HEK293T (cell line): ENCODE results near the gene FOXP3.

Experiments used
- CTCF ChIA-PET: fragments of 350-600 bp; formaldehyde crosslinking; extraction: SDS; loops from one replicate; lab custom pipeline; 2021; ENCODE audit warnings: antibody characterized with exemption, inconsistent platforms; lab: Yijun Ruan, JAX
- POLR2A ChIA-PET: fragments of 350-600 bp; formaldehyde crosslinking; extraction: SDS; loops from one replicate; lab custom pipeline; 2020; ENCODE audit warnings: antibody characterized with exemption, inconsistent platforms; lab: Yijun Ruan, JAX
- DNase-seq: peaks from one replicate; pipeline ENCODE4 v3.0.0; 2012; ENCODE audit warnings: mixed read lengths; ENCODE audit errors: extremely low spot score
- ARNT ChIP-seq: fragments of 450-650 bp; IDR thresholded peaks from 2 replicates; pipeline ENCODE4 v1.6.1; 2017; ENCODE audit warnings: mild to moderate bottlenecking
- BHLHE40 ChIP-seq: fragments of 450-650 bp; IDR thresholded peaks from 2 replicates; pipeline ENCODE4 v1.6.1; 2016; ENCODE audit warnings: mild to moderate bottlenecking, moderate library complexity, borderline replicate concordance
- CTBP1 ChIP-seq: fragments of 450-650 bp; IDR thresholded peaks from 2 replicates; pipeline ENCODE4 v1.6.1; 2016; ENCODE audit warnings: borderline replicate concordance
- ELF4 ChIP-seq: fragments of 450-650 bp; IDR thresholded peaks from 2 replicates; pipeline ENCODE4 v1.6.1; 2017; ENCODE audit warnings: antibody characterized with exemption
- FOXA1 ChIP-seq: fragments of 450-650 bp; IDR thresholded peaks from 2 replicates; pipeline ENCODE4 v1.6.1; 2016; ENCODE audit warnings: mild to moderate bottlenecking
- FOXK2 ChIP-seq: fragments of 450-650 bp; IDR thresholded peaks from 2 replicates; pipeline ENCODE4 v1.6.1; 2016; ENCODE audit warnings: mild to moderate bottlenecking
- FOXM1 ChIP-seq: fragments of 450-650 bp; IDR thresholded peaks from 2 replicates; pipeline ENCODE4 v1.6.1; 2017; ENCODE audit warnings: mild to moderate bottlenecking, borderline replicate concordance
- HDGF ChIP-seq: fragments of 450-650 bp; IDR thresholded peaks from 2 replicates; pipeline ENCODE4 v1.6.1; 2017; ENCODE audit warnings: antibody characterized with exemption, borderline replicate concordance
- L3MBTL2 ChIP-seq: fragments of 450-650 bp; conservative IDR thresholded peaks from 2 replicates; pipeline ENCODE4 v1.6.1; 2016; ENCODE audit warnings: mild to moderate bottlenecking
- LEF1 ChIP-seq: fragments of 450-650 bp; IDR thresholded peaks from 2 replicates; pipeline ENCODE4 v1.6.1; 2017; ENCODE audit warnings: mild to moderate bottlenecking, borderline replicate concordance
- NFRKB ChIP-seq: fragments of 450-650 bp; IDR thresholded peaks from 2 replicates; pipeline ENCODE4 v1.6.1; 2016; ENCODE audit warnings: mild to moderate bottlenecking, moderate library complexity
- SP1 ChIP-seq: fragments of 450-650 bp; IDR thresholded peaks from 2 replicates; pipeline ENCODE4 v1.6.1; 2017
- SUZ12 ChIP-seq: fragments of 450-650 bp; IDR thresholded peaks from 2 replicates; pipeline ENCODE4 v1.6.1; 2016; ENCODE audit warnings: mild to moderate bottlenecking
- TARDBP ChIP-seq: fragments of 450-650 bp; IDR thresholded peaks from 2 replicates; pipeline ENCODE4 v1.6.1; 2016
- ZNF384 ChIP-seq: fragments of 450-650 bp; IDR thresholded peaks from 2 replicates; pipeline ENCODE4 v1.6.1; 2016
- TF ChIP-seq, protein P1 (sequence below): fragments of 450-650 bp; IDR thresholded peaks from 2 replicates; pipeline ENCODE4 v1.6.1; 2016

FOXP3 gene

DNA sequence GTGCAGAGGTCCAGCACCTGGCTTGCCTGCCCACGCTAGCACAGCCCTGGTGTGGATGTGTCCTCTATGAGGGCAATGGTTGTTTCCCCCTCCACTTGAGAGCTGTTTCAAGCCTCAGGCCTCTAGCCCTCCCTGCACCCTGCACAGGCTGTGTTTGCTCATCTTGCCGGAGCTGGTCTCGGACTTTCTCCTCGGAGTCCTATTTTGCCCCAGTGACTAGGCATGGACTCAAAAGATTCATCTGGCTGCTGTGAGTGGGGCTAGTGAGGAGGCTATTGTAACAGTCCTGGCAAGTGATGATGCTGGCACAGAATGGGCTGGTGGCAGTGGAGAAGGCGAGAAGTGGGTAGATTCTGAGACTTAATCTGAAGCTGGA, 5.8 kb downstream of the FOXP3 start:
- POLR2A ChIA-PET: interaction anchor here (6.1 kb wide), 1 partner anchor 9 kb away, joined by 42 read pairs; no protein-coding TSS in a partner anchor
- CTCF ChIA-PET: no interaction called here
- DNase-seq: no peak

DNA sequence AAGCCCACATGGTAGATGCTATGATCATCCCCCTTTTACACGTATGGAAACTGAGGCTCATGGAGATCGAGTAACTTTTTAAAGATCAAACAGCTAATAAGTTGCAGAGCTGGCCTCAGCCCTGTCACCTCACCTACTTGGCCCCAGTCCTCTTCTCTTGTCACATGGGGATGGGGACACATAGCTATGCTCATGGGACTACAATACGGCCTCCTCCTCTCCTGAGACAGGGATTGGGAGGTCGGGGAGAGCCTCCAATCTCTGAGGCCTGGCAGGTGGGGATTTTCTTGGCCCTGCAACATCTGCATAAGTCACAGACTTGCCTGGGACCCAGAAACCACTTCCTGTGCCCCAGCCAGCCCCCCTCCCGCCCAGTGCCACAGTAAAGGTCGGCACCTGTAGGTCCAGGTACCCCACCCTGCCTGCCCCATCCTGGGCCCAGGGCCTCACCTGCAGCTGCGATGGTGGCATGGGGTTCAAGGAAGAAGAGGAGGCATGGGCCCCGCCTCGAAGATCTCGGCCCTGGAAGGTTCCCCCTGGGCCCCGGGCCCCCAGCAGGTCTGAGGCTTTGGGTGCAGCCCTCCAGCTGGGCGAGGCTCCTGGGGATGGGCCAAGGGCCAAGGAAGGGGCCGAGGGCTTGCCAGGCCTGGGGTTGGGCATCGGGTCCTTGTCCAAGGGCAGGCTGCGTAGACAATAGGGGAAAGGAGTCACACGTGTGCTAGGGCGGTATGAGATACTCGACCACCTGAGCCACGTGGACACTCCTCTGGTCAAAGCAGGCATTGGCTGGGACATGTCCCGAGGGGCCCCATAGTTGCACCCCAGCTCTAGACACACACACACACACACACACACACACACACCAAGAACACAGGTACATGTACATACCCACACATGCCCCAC, 6.4 kb downstream of the FOXP3 start:
- TF ChIP-seq SUZ12 (no peak), ARNT (no peak), SP1 (no peak), ZNF384 (no peak), NFRKB (no peak), FOXA1 (no peak), CTBP1 (no peak), TARDBP (no peak), LEF1 (no peak), FOXK2 (no peak), BHLHE40 (no peak), HDGF (no peak), ELF4 (no peak), FOXM1 (no peak), L3MBTL2 (no peak)
- TF ChIP-seq, protein P1, sequence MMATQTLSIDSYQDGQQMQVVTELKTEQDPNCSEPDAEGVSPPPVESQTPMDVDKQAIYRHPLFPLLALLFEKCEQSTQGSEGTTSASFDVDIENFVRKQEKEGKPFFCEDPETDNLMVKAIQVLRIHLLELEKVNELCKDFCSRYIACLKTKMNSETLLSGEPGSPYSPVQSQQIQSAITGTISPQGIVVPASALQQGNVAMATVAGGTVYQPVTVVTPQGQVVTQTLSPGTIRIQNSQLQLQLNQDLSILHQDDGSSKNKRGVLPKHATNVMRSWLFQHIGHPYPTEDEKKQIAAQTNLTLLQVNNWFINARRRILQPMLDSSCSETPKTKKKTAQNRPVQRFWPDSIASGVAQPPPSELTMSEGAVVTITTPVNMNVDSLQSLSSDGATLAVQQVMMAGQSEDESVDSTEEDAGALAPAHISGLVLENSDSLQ: no peak
- ChIA-PET CTCF (interaction anchor here (0.7 kb wide), 1 partner anchor 10 kb away, joined by 3 read pairs; no protein-coding TSS in a partner anchor), POLR2A (interaction anchor here (6.1 kb wide), 1 partner anchor 10 kb away, joined by 42 read pairs; no protein-coding TSS in a partner anchor)
- no peak for DNase-seq

More for the DNA sequence above, 5.8 kb downstream of the FOXP3 start:
- no peak for TF ChIP-seq TARDBP
- TF ChIP-seq ELF4: no peak

GRCh38 chrX:49257074-49257790, 7.3 kb downstream of the FOXP3 start:
- CTCF ChIA-PET: interaction anchor here (0.6 kb wide), 1 partner anchor 144 kb away, joined by 3 read pairs; no protein-coding TSS in a partner anchor

DNA sequence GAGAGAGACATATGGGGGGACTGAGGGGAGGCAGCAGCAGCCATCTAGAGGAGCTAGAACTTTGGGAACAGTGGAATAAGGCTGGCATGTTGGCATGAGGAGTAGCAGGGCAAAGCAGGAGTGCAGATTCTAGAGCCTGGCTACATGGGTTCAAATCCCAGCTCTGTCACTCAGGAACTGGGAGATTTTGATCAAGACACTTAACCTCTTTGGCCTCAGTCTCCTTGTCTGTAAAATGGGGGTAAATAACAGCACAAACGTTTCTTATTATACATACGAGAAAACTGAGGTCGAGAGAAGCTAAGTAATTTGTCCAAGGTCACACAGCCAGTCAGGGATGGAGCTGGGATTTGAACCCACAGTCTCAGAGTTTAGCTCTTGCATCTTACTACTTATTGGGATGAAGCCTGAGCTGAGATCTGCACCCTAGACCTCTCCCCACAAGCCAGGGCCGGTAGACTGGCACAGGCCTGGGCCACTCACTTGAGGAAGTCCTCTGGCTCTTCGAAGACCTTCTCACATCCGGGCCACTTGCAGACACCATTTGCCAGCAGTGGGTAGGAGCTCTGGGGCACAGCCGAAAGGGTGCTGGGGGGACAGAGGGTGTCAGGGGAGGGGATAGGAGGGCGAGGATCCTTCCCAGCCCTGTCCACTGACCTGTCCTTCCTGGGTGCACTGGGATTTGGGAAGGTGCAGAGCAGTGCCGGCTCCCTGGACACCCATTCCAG, 8.1 kb downstream of the FOXP3 start:
- DNase-seq: no peak

More at GRCh38 chrX:49257074-49257790, 7.3 kb downstream of the FOXP3 start:
- POLR2A ChIA-PET: interaction anchor here (1.5 to 6.1 kb wide), 2 partner anchors 8 to 11 kb away, joined by 5 to 42 read pairs; no protein-coding TSS in a partner anchor
- no peak for DNase-seq
- TF ChIP-seq HDGF: no peak
- TF ChIP-seq BHLHE40: no peak
- TF ChIP-seq SUZ12: no peak
- TF ChIP-seq ELF4: no peak
- no peak for TF ChIP-seq ARNT
- TF ChIP-seq SP1: no peak
- no peak for TF ChIP-seq LEF1
- TF ChIP-seq L3MBTL2: no peak
- TF ChIP-seq, protein P1: no peak
- no peak for TF ChIP-seq NFRKB
- no peak for TF ChIP-seq TARDBP
- no peak for TF ChIP-seq ZNF384

More for the DNA sequence above, 8.1 kb downstream of the FOXP3 start:
- CTCF ChIA-PET: interaction anchor here (0.6 kb wide), 1 partner anchor 143 kb away, joined by 3 read pairs; no protein-coding TSS in a partner anchor
- TF ChIP-seq SUZ12 (no peak), HDGF (no peak), TARDBP (no peak), BHLHE40 (no peak), NFRKB (no peak), CTBP1 (no peak), SP1 (no peak), FOXK2 (no peak), FOXM1 (no peak), LEF1 (no peak), L3MBTL2 (no peak), ZNF384 (no peak), ARNT (no peak), ELF4 (no peak), FOXA1 (no peak)
- TF ChIP-seq, protein P1: no peak
- POLR2A ChIA-PET: interaction anchor here (1.5 to 6.1 kb wide), 2 partner anchors 9 to 12 kb away, joined by 5 to 42 read pairs; no protein-coding TSS in a partner anchor
